K562 (cell line): Measurements from ENCODE around the gene SLCO2B1. TPM values are rescaled to one million over a fixed set of nuclear protein-coding genes. Genes with fewer than 3 reads are reported as not detected.

Source experiments
- ARHGAP35 ChIP-seq: fragments of 450-650 bp; IDR thresholded peaks from 2 replicates; pipeline ENCODE4 v1.6.1; 2018; ENCODE audit not compliant: partially characterized antibody
- CHAMP1 ChIP-seq: fragments of 450-650 bp; IDR thresholded peaks from 2 replicates; pipeline ENCODE4 v1.6.1; 2016; ENCODE audit warnings: mild to moderate bottlenecking
- CLOCK ChIP-seq: fragments of 250-450 bp; sonication (Bioruptor Pico); IDR thresholded peaks from 2 replicates; pipeline ENCODE4 v1.4.0; 2020; ENCODE audit warnings: mild to moderate bottlenecking, moderate library complexity, borderline replicate concordance
- CTBP1 ChIP-seq: fragments of 450-650 bp; IDR thresholded peaks from 2 replicates; pipeline ENCODE4 v1.6.1; 2016; ENCODE audit warnings: borderline replicate concordance
- E2F4 ChIP-seq: sonication (generic); formaldehyde crosslinking; IDR thresholded peaks from 2 replicates; pipeline ENCODE4 v1.8.0; 2022; ENCODE audit warnings: mild to moderate bottlenecking, low read depth, missing genetic modification reagents
- ETV1 ChIP-seq: fragments of 450-650 bp; conservative IDR thresholded peaks from 2 replicates; pipeline ENCODE4 v1.6.1; 2016; ENCODE audit warnings: missing genetic modification characterization, control low read depth, low read depth, missing compliant biosample characterization
- HDAC3 ChIP-seq: fragments of 450-650 bp; IDR thresholded peaks from 2 replicates; pipeline ENCODE4 v1.6.1; 2018; ENCODE audit warnings: borderline replicate concordance, mild to moderate bottlenecking, moderate library complexity; ENCODE audit not compliant: partially characterized antibody
- MCM5 ChIP-seq: fragments of 450-650 bp; IDR thresholded peaks from 2 replicates; pipeline ENCODE4 v1.6.1; 2016; ENCODE audit warnings: low read depth
- OTX1 ChIP-seq: fragments of 450-650 bp; formaldehyde crosslinking; IDR thresholded peaks from 2 replicates; pipeline ENCODE4 v1.4.0; 2022; ENCODE audit warnings: mild to moderate bottlenecking
- POLR3A ChIP-seq: IDR thresholded peaks from 2 replicates; pipeline ENCODE4 v1.6.1; 2011; ENCODE audit warnings: borderline replicate concordance, mild to moderate bottlenecking, moderate library complexity; ENCODE audit not compliant: insufficient read length, insufficient read depth; ENCODE audit errors: extremely low read depth
- RCOR1 ChIP-seq, 2 experiments: IDR thresholded peaks; 2 replicates each; pipeline ENCODE4 v1.6.1; 2012; ENCODE audit warnings: low read depth in 2 of 2, low read length in 2 of 2, borderline replicate concordance in 1 of 2, improper control_type of control experiment in 1 of 2
- SRF ChIP-seq, 2 experiments: fragments of 250-450, 450-650 bp in 1 of 2; sonication (Bioruptor Pico) in 1 of 2; sonication (generic) in 1 of 2; formaldehyde crosslinking; IDR thresholded peaks; 2 replicates each; pipeline versions ENCODE4 v1.5.0 to v1.5.1; 2020 to 2022; ENCODE audit warnings: mild to moderate bottlenecking in 1 of 2, missing genetic modification reagents in 1 of 2
- ZNF407 ChIP-seq: fragments of 450-650 bp; IDR thresholded peaks from 2 replicates; pipeline ENCODE4 v1.6.1; 2016; ENCODE audit warnings: low read depth
- polyA plus RNA-seq, 8 experiments: library from polyadenylated mRNA; depleted of rRNA in 4 of 8; stranded (reverse) in 5 of 8; unstranded in 3 of 8; fragments of >200 nt; fragmentation: Nextera tagmentation in 2 of 8; fragmentation: Illumina TruSeq in 1 of 8; extraction: Ambion mirVana in 2 of 8; extraction: Trizol in 1 of 8; gene quantifications; 2 replicates each; pipeline versions ENCODE4 v1.2.1 to v1.2.3, GENCODE V29; 2011 to 2014; ENCODE audit warnings: inconsistent platforms in 1 of 8, missing spikeins in 1 of 8
- total RNA-seq, 7 experiments: library from RNA; depleted of rRNA in 6 of 7; stranded (reverse); fragments of >200 nt in 6 of 7; fragmentation: Illumina TruSeq in 2 of 7; extraction: Trizol in 2 of 7; gene quantifications; 2 replicates each; pipeline versions ENCODE4 v1.2.1 to v1.2.3, GENCODE V29; 2011 to 2021; ENCODE audit warnings: low replicate concordance in 1 of 7

Gene SLCO2B1
- total and polyA plus RNA-seq, 9 of the 15 experiments (the other 6 are each of a cell fraction or from before 2014, with no cell fraction given): 0.70 to 14.7 (median 7.6) TPM

GRCh38 chr11:75208446-75208845 lies 57.5 kb downstream of the SLCO2B1 start (continued):
- TF ChIP-seq SRF (CRISPR knock-in tag; IDR thresholded peaks at IDR 0.05): no peak
- TF ChIP-seq ZNF407: no peak
- TF ChIP-seq MCM5: no peak
- peak; percentile 98 to 100 for TF ChIP-seq RCOR1 (IDR thresholded peaks at IDR 0.05; ENCODE audit: borderline replicate concordance in 1 of 2, low read depth in 2 of 2, low read length in 2 of 2)
- peak; percentile 73; the same call in 1 of the 2 replicates for TF ChIP-seq CTBP1
- TF ChIP-seq CHAMP1: no peak; the same call in 1 of the 2 replicates
- TF ChIP-seq ETV1 (tag): no peak
- peak; percentile 37 for TF ChIP-seq HDAC3
- no peak for TF ChIP-seq E2F4 (CRISPR knock-in tag)
- TF ChIP-seq OTX1 (CRISPR knock-in tag): no peak
- no peak for TF ChIP-seq ARHGAP35
- TF ChIP-seq POLR3A: no peak
- TF ChIP-seq CLOCK (CRISPR knock-in tag): no peak
